ENCODE results near the gene SHH. TPM values are rescaled to one million over a fixed set of nuclear protein-coding genes. Genes with fewer than 3 reads are reported as not detected.

Gene SHH
- total RNA-seq, 1 experiment from 2014 or later = 0.26 TPM

GRCh38 chr7:155803418-155804376 lies 8.6 kb downstream of the SHH start (continued):
- TF ChIP-seq HMGXB4 (CRISPR knock-in tag; IDR thresholded peaks at IDR 0.05) (no peak), ETV6 (CRISPR knock-in tag; IDR thresholded peaks at IDR 0.05) (peak; percentile 82), HMGA2 (CRISPR knock-in tag; IDR thresholded peaks at IDR 0.05) (no peak), CTCF (IDR thresholded peaks at IDR 0.05) (no peak), ESRRA (CRISPR knock-in tag; IDR thresholded peaks at IDR 0.05; ENCODE audit: borderline replicate concordance) (no peak; the same call in 1 of the 2 replicates), PREB (CRISPR knock-in tag; IDR thresholded peaks at IDR 0.05; ENCODE audit: borderline replicate concordance) (no peak), ZNF219 (CRISPR knock-in tag; IDR thresholded peaks at IDR 0.05; ENCODE audit: borderline replicate concordance) (0 out of 2 replicates have a peak, but pooled peaks have one; percentile 16), ZNF281 (CRISPR knock-in tag; IDR thresholded peaks at IDR 0.05) (no peak), ZMAT4 (CRISPR knock-in tag; IDR thresholded peaks at IDR 0.05) (no peak), SMAD3 (CRISPR knock-in tag; IDR thresholded peaks at IDR 0.05; ENCODE audit: borderline replicate concordance) (no peak), USF2 (CRISPR knock-in tag; IDR thresholded peaks at IDR 0.05) (no peak), ZSCAN18 (CRISPR knock-in tag; IDR thresholded peaks at IDR 0.05) (no peak), NFYB (CRISPR knock-in tag; conservative IDR thresholded peaks at IDR 0.05; ENCODE audit: low read depth) (no peak), TEAD1 (CRISPR knock-in tag; IDR thresholded peaks at IDR 0.05) (0 out of 2 replicates have a peak, but pooled peaks have one; percentile 2), JUN (CRISPR knock-in tag; IDR thresholded peaks at IDR 0.05) (no peak), AFF4 (CRISPR knock-in tag; IDR thresholded peaks at IDR 0.05; ENCODE audit: borderline replicate concordance) (no peak), E2F5 (CRISPR knock-in tag; IDR thresholded peaks at IDR 0.05) (peak; percentile 67), SOX15 (CRISPR knock-in tag; IDR thresholded peaks at IDR 0.05) (no peak), NFE2L1 (CRISPR knock-in tag; IDR thresholded peaks at IDR 0.05) (no peak; the same call in 1 of the 2 replicates), NR3C1 (CRISPR knock-in tag; conservative IDR thresholded peaks at IDR 0.05; ENCODE audit: low read depth) (no peak)

Data from WTC11 (cell line).